Frontal cortex (tissue), 4 donors: ENCODE measurements around the gene NCAM1. TPM values are rescaled to one million over a fixed set of nuclear protein-coding genes. Genes with fewer than 3 reads are reported as not detected.
A peak's percentile ranks its signal among the peaks of the same experiment; 100 is the strongest.

Source experiments
- DNase-seq, 2 donors: peaks; one replicate each; pipeline ENCODE4 v3.0.0; 2012; ENCODE audit warnings: low spot score in 2 of 2
- FAIRE-seq: peaks from 2 replicates; lab custom pipeline; 2012; peaks lifted over from hg19 to GRCh38; lab: Jason Lieb, UNC
- total RNA-seq: library from RNA; depleted of rRNA; stranded (reverse); fragments of >200 nt; gene quantifications from one replicate; pipeline ENCODE4 v1.2.3, GENCODE V29; 2014
- donor health status: control.
- donor health status: control.
- donor health status: control.

The NCAM1 gene
- total RNA-seq, 1 donor from 2014 or later = 515 TPM

DNA sequence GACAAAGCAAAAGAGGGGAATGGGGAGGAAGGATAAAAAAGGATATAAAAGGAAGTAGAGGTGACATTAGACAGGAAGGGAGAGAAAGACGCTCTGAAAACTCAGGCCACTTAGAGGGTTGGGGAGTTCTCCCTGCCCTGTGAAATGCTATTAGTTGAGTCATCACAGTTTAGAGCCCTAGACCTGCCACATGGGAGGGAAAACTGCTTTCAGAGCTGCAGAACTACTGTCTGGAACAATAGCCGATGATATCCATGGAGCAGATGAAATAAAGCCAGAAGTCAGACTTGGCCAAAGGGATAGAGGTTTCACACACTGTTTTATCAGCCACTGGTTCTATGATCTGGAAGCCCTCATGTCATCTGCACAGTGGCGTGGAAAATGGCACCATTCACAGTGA, 157.9 kb downstream of the NCAM1 start:
- no peak for FAIRE-seq
- no peak for DNase-seq

DNA sequence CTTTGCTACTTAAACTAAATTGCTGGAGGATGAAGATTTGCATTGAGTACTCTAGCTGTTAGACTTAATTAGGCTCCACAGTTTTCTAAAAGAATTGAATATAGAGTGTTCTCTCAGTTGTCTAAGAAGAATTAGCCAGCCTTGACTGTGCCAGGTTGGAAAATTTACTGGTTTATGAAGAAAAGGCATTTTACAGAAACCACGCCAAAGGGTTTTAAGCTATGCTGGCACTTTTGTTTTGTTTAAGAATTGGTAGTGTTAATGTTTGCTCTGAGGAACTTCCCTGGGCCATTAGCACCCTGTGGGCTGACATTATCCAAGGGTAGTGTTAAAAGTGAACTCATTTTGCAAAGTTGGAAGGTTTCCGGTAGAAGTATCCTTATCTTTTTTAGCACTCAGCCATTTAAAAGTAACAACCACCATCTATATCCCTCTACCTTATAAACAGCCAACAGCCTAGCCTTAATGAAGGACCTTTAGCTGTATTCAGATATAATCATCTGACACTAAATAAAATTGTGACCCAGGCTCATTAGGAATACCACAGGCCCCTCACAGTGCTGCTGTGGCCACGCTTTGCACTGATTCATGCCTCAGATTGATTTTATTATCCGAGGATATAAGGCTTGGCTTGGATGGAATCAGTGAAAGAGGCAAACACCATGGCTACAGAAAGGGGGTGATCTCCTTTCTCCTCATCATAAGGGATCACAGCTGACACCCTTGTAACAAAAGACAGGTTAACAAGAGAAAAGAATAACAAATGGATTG, 158.9 kb downstream of the NCAM1 start:
- DNase-seq (no peak), FAIRE-seq (no peak)

DNA sequence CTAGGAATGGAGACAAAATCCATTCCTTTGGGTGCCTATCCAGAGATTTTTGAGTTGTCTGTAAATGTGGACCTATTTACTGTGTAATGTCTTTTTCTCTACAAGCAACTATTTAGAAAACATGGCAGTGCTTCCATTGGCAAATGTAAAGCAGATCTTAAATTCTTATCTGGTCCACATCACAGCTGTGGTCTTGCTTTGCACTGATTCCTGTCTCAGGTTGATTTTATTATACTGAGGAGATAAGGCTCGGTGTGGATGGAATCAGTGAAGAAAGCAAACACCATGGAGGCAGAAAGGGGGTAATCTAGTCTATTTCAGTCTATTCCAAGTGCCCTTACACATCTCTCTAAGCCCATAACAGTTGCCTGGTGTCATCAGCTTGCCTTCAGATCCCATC, 160.5 kb downstream of the NCAM1 start:
- FAIRE-seq = no peak
- DNase-seq = no peak

DNA sequence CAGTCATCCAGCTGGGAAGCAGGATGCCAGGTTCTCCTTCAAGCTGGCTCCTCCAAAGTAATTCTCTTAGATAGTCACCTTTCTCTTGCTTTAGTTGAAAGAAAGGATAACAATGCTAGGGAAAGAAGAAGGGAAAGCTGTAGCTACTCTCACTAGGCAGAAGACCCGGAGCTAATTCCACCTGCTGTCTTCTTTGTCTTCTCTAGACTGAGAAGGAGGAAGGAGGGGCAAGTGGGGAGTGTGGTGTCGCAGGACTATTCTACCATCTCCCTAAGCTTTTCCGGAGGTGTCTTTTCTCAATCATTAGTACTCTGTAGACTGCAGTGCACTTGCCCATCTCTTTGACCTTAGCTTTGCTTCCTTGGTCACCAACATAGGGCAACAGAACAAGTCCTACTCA, 162.8 kb downstream of the NCAM1 start:
- no peak for FAIRE-seq

DNA sequence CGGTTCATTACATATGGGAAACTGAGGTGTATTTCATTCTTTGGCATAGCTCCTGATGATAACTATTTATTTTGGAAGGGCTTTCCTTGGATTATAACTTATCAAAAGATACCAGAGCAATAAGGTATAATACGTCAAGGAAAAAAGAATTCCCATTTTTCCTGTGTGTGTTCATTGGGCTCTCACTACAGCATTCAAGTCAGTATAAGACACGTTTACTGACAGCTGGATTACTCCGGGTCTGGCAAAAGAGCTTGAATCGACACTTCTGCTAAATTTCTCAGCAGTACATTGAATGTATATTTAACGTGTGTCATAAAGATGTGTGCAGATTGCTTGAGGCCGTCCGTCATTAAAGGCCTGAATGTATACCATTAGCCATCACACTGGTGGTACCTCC, 163.4 kb downstream of the NCAM1 start:
- FAIRE-seq = no peak
- no peak for DNase-seq

More for the DNA sequence above, 162.8 kb downstream of the NCAM1 start:
- no peak for DNase-seq

DNA sequence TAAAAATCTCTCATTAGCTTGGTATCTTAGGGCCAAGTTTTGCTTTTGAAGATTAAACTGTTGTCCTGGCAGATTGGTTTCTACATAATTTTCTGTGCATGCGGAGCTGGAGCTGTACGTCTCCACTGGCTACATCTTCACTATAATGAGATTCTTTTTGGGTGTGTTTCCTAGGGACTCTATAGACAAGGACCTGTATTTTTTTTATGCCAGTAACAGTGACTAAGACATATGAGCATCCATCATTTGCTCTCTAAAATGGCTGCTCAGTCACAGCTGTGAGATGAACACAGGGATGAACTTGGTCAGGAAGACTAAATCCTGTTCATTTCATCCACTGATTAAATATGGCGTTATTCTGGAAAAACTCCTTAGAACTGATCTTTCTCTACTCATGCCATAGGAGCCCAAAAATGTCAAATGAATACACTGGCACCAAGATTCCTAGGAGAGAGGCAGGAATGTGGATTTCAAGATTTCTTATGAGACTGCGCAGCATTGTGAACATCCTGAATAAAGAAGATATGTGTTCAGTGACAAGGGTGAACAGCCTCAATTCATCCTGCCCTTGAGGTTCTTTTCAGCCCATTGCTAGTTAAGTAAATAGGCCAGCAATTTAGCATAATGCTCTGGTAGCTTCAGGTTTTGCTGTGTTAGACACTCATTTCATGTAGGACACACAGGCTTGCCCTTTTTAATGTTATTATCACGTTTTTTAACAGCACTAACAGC, 168.2 kb downstream of the NCAM1 start:
- no peak for DNase-seq
- no peak for FAIRE-seq

DNA sequence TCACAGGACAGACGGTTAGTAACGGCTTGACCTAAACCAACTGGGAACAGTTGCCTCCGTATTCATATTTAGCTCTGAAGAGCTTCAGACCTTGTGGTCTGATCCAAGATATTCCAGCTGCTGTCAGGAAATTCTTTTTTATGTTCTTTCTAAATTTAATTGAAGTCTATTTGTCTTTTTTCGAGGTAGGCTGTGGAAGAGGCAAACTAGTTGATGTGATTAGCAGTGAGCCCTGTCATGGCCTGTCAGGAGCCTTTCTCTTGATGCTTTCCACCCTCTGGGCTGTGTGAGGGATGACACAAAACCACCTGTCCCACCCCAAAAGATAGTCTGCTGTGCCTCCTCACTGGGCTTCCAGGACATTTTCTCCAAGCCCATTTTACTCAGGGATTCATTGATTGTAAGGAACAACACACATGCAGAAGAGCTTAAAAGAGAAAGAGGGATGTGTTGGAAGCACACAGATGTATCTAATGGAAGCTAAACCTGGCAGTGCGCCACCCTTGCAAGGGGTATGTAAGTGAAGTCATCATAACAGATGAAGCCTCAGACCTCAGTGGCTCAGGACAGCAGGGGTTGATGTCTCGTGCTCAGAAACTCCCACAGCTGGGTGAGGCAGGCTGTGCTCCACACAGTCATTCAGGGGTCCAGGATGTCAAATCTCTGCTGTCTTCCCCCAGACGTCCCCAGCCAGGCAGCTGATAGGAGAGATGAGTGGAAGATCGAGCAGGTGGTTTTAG, 170.0 kb downstream of the NCAM1 start:
- no peak for FAIRE-seq
- no peak for DNase-seq

DNA sequence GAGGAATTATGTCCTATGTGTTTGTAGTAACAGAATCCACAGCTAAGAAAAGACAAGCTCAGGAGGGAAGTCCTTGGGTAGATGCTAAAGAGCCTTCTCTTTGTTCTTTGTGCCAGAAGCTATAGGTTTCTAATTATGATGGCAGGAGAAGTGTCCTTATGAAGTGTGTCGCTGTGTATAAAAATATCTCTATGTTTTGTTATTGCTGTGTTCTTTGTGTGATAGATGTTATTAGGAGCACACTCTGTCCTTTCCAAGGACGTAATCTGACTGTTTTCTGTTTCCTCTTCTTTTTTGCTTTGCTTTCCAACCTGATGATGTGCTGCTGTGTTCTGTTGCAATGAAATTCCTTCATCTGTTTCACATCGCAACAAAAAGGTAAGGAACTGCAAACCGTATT, 171.9 kb downstream of the NCAM1 start:
- no peak for FAIRE-seq
- no peak for DNase-seq

DNA sequence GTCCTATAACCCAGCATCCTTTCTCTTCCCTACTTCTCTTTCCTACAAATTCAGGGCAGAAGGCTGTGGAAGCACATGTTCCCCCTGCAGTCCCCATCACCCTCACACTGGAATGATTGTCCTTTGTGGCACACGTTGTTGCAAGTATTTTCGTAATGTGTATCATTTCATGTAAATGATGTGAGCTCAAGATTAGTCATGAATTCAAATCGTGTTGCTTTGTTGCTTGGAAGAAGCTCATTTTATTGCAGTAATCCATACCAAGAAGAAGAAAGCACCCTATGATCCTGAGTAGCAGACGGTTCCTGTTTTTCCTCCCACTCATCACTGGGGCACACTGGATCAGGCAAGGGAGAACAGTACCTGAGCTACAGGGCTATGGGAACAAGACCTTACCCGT, 173.4 kb downstream of the NCAM1 start:
- FAIRE-seq = no peak

DNA sequence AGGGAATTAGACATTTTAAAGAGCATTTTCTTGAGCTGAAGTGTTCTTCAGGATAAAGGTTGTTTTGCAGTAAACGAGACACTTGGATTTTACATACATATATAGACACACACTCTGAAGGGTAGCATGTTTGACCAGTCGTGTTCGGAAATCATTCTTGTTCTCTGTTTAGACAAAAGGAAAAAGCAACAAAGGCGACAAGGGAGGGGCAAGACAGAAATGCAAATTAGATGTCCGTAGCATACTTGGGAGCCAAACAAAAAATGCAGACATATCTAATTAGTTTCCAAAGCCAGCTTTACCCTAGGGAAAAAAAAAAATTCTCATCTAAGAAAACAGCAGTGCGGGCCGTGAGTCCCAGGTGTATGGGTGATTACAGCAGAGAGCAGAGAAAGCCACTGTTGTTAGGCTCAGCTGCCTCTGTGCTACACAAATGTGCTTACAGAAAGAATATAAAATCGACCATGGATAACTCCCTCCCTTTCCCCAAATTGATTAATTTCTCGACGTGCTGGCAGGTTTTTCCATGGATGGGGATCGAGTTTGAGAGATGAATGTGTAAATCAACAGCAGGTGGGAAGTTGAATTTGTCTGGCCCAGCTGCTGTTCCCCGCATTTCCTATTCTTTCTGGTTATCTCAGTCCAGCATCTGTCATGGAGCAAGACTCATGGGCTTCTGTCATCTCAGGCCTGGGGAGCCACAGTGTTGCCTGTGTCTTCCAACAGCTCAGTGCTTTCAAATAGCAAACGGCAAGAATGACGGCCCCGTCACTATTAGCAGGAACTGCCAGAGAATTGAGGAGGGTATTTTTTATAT, 176.7 kb downstream of the NCAM1 start:
- FAIRE-seq = no peak
- no peak for DNase-seq

More for the DNA sequence above, 173.4 kb downstream of the NCAM1 start:
- DNase-seq = no peak

DNA sequence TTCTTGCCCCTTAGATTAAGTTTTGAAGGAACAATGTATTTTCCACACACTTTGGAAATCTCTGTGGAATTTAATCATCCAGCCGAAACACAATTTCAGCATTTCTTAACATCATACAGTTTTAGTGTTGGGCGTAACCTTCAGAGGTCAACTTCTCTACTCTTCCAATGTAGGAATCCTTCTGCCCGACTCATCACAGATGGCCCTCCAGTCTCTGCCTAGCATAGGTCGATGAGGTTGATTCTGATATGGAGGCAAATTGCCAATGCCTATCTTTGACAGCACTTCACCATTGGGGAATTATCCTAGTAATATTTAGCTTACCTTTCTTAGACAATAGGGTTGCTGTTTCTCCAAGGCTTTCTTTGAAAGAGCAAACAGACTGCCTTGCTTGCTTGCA, 177.5 kb downstream of the NCAM1 start:
- FAIRE-seq = no peak
- no peak for DNase-seq

DNA sequence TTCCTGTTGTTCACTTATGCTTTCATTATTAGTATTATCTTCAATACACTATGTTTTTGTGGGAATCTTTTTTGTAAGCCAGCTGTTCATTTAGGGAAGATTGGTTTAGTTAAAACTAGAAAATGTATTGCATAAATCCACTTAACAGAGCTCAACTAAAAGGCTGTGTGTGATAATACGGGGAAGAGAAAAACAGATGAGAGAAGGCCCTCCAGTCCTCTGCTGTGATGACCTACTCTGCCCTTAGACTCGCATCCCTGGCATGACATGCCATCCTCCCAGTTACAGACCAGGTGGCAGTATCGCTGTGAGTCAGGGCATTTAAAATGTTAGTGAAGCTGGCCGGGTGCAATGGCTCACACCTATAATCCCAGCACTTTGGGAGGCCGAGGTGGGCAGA, 179.8 kb downstream of the NCAM1 start:
- no peak for FAIRE-seq
- DNase-seq = no peak

DNA sequence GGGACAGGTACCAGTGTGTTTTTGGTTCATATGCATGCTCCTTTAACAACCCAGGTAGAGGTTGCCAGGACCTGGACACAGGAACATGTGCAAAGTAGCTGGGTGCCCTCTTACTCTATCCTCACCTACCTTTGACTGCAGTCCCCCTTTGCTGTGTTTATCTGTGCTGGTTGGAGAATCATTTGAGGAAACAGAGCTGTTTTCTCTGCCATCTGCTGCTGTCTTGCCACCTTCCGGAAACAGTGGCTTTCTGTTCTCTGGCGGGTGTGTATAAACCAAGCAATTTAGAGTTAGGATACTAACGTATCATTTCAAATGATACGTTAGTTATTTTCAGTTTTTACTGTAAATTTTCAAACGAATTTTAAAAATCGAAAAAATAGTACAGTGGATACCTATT, 181.3 kb downstream of the NCAM1 start:
- no peak for DNase-seq
- FAIRE-seq = no peak

DNA sequence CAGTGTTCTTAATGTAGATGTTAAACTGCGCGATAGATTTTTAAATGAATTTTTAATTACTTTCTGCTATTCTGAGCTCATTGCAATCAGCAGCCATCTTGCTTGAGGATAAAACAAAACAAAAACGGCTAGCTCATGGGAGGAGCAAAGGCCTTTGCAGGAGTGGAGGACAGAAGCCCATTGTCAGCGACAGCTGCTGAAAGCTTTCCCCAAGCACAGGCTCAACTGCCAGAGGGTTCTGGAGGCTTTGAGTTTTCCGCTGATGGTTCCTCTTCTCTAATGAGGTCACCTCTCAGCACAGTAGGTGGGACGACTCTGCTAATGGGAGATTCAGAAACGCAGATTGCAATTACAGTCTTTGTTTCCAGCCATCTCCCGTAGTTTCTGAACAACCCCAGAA, 186.0 kb downstream of the NCAM1 start:
- FAIRE-seq = no peak
- peak; percentile 22 to 25 for DNase-seq

DNA sequence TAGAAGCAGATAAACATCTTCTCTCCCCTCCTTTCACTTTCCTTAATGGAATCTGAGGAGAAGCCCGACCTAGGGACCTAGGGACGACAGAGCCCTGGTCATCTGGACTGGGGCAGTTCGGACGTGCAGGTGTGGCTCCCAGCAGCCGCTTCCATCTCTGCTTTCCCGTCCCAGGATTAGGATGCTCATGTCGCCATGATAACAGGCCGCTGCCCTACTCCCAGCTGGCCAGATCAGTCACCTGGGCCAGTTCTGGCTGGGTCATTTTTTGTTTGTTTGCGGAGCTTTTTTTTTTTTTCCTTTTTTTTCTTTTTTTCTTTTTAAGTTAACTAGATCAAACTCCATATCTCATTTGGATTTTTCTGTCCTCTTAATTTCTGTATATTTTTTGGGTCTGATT, 186.9 kb downstream of the NCAM1 start:
- no peak for FAIRE-seq
- no peak for DNase-seq

DNA sequence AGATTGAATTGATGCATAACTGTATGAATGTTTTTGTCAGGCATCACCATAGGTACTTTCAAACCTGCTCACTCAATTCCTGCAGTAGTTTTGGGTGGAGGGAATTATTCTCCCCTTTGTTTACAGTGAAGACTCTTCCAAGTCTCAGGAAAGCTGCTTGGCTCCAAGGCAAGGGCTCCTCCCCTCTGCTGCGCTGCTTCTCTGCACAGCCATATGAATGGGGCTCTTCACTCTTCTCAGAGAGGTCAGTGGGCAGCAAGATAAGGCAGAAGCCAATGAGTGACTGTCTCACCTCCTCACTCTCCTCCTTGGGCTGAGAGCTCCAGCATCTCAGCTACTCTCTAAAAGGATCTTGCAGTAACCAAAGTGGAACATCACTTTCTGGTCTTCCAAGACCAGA, 187.4 kb downstream of the NCAM1 start:
- DNase-seq (no peak), FAIRE-seq (no peak)

DNA sequence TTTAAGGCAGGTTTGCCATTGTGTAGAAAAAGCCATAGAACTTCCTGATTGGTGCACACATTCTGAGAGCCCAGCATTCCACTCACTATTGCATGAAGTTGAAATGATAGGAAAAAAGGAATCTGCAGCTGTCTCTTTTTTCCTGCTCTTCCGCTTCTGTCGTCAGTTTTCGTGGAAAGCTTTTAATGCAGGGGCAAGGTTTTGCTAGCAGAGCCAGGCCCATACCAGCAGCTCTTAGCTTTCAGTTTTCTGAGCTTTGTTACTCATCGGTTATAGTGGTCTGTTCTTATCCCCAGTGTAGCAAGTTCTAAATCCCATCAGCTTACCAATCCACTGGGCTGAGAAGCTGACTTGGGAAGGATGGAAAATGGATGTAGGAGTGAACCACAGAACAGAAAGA, 190.3 kb downstream of the NCAM1 start:
- FAIRE-seq (no peak), DNase-seq (no peak)

DNA sequence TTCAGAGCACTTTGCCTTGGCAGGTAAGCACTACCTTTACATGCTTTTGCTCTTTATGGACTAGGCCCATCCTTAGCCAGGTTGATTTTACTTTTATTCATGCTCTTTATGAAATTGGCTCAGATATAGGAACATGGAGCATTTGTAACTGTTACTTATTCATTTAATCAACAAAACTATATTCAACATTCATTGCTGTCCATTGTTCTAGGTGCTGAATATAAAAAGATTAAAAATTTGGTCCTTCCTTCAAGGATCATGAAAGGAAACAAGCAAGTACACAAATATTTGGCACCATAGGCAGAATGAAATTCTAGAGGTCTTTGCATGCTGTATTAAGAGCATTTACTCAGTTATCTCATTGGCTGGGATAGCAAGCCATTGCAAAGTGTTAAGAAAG, 191.3 kb downstream of the NCAM1 start:
- FAIRE-seq = no peak
- DNase-seq = no peak

DNA sequence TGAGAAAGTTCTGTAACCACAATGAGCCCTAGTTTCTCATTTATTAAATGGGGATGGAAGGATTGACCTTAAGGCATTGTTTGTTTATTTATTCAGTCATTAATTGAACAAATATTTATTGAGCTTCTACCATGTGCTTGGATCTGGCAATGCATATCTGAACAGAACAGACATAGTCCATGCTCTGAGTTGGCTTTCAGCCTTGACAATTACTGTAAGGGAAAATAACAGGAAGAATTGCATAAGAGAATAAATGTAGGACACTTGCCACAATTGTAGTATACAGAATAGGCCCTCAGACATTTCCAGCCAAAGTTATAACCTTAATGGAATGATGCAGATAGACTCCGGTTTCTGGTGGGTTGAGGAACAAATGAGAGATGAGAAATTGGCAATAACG, 192.6 kb downstream of the NCAM1 start:
- DNase-seq = no peak
- FAIRE-seq = no peak
